Neural cell (in vitro differentiated cells): ENCODE measurements around the gene AKAP6. TPM values are rescaled to one million over a fixed set of nuclear protein-coding genes. Genes with fewer than 3 reads are reported as not detected.

ENCODE experiments used
- H2AFZ ChIP-seq: fragments of 200-600, 300-800 bp; sonication (generic), shearing (Covaris generic); 2 replicates; pipeline ENCODE4 v1.6.0; 2014; ENCODE audit warnings: low read depth, mild to moderate bottlenecking, antibody characterized with exemption, low read length, moderate library complexity
- H3F3A ChIP-seq: fragments of 200-600 bp; shearing (Covaris generic); 2 replicates; pipeline ENCODE4 v1.6.1; 2016; ENCODE audit warnings: mild to moderate bottlenecking, moderate library complexity, mixed read lengths, antibody characterized with exemption, low read length; ENCODE audit not compliant: insufficient read depth, poor library complexity, severe bottlenecking
- H3K27ac ChIP-seq: fragments of 200-600, 300-800 bp; sonication (generic), shearing (Covaris generic); 2 replicates; pipeline ENCODE4 v1.5.1; 2014; ENCODE audit warnings: mild to moderate bottlenecking, low read length, moderate library complexity
- H3K27me3 ChIP-seq: fragments of 300-800, 200-600 bp; sonication (generic), shearing (Covaris generic); 2 replicates; pipeline ENCODE4 v1.6.0; 2014; ENCODE audit warnings: mild to moderate bottlenecking, low read depth, low read length, moderate library complexity; ENCODE audit not compliant: insufficient read depth
- H3K36me3 ChIP-seq: fragments of 300-800, 200-600 bp; sonication (generic), shearing (Covaris generic); 2 replicates; pipeline ENCODE4 v1.5.1; 2014; ENCODE audit warnings: mild to moderate bottlenecking, antibody characterized with exemption, low read length, moderate library complexity; ENCODE audit not compliant: insufficient read depth
- H3K4me2 ChIP-seq: fragments of 300-800, 200-600 bp; sonication (generic), shearing (Covaris generic); 2 replicates; pipeline ENCODE4 v1.6.0; 2014; ENCODE audit warnings: mild to moderate bottlenecking, low read length
- H3K4me3 ChIP-seq: fragments of 300-800, 200-600 bp; sonication (generic), shearing (Covaris generic); 2 replicates; pipeline ENCODE4 v1.5.1; 2014; ENCODE audit warnings: mild to moderate bottlenecking, low read length, moderate library complexity
- H3K79me2 ChIP-seq: fragments of 200-600 bp; shearing (Covaris generic); replicated peaks from 2 replicates; pipeline ENCODE4 v1.6.0; 2014; ENCODE audit warnings: mild to moderate bottlenecking, low read length, moderate library complexity; ENCODE audit not compliant: insufficient read depth
- H3K9ac ChIP-seq: fragments of 300-800, 200-600 bp; sonication (generic), shearing (Covaris generic); 2 replicates; pipeline ENCODE4 v1.6.1; 2016; ENCODE audit warnings: mild to moderate bottlenecking, low read length, mixed read lengths
- H3K9me2 ChIP-seq: fragments of 200-600 bp; shearing (Covaris generic); 2 replicates; pipeline ENCODE4 v1.6.1; 2016; ENCODE audit warnings: mild to moderate bottlenecking, low read length, mixed read lengths; ENCODE audit not compliant: insufficient read depth
- H3K9me3 ChIP-seq: fragments of 200-600, 300-800 bp; sonication (generic), shearing (Covaris generic); 2 replicates; pipeline ENCODE4 v1.6.1; 2016; ENCODE audit warnings: mild to moderate bottlenecking, mixed run types, low read length, moderate library complexity, mixed read lengths
- H4K20me1 ChIP-seq: fragments of 200-600 bp; shearing (Covaris generic); 2 replicates; pipeline ENCODE4 v1.6.1; 2016; ENCODE audit warnings: mild to moderate bottlenecking, mixed run types; ENCODE audit not compliant: insufficient read depth
- CTCF ChIP-seq: fragments of 450-650 bp; IDR thresholded peaks from 2 replicates; pipeline ENCODE4 v1.5.1; 2014; ENCODE audit warnings: antibody characterized with exemption, mild to moderate bottlenecking, moderate library complexity; ENCODE audit not compliant: poor library complexity, severe bottlenecking
- EP300 ChIP-seq: fragments of 450-650 bp; conservative IDR thresholded peaks from 2 replicates; pipeline ENCODE4 v1.6.1; 2014; ENCODE audit warnings: antibody characterized with exemption, mild to moderate bottlenecking, moderate library complexity; ENCODE audit not compliant: poor library complexity, severe bottlenecking
- EZH2 ChIP-seq: fragments of 200-600, 300-800 bp; shearing (Covaris generic), sonication (generic); IDR thresholded peaks from 2 replicates; pipeline ENCODE4 v1.6.1; 2014; ENCODE audit warnings: antibody characterized with exemption, low read length, borderline replicate concordance, mild to moderate bottlenecking; ENCODE audit not compliant: insufficient read depth, poor library complexity, severe bottlenecking
- MXI1 ChIP-seq: fragments of 450-650 bp; conservative IDR thresholded peaks from 2 replicates; pipeline ENCODE4 v1.6.1; 2014; ENCODE audit warnings: antibody characterized with exemption, mild to moderate bottlenecking; ENCODE audit not compliant: poor library complexity, severe bottlenecking
- POLR2AphosphoS5 ChIP-seq: IDR thresholded peaks from 2 replicates; pipeline ENCODE4 v1.6.1; 2012
- RAD21 ChIP-seq: fragments of 450-650 bp; conservative IDR thresholded peaks from 2 replicates; pipeline ENCODE4 v1.6.1; 2014; ENCODE audit warnings: antibody characterized with exemption, mild to moderate bottlenecking, moderate library complexity
- REST ChIP-seq: IDR thresholded peaks from 2 replicates; pipeline ENCODE4 v1.6.1; 2012; ENCODE audit warnings: borderline replicate concordance
- SMC3 ChIP-seq: fragments of 450-650 bp; conservative IDR thresholded peaks from 2 replicates; pipeline ENCODE4 v1.6.1; 2014; ENCODE audit warnings: antibody characterized with exemption, mild to moderate bottlenecking, moderate library complexity; ENCODE audit not compliant: poor library complexity
- TAF1 ChIP-seq: IDR thresholded peaks from 2 replicates; pipeline ENCODE4 v1.6.1; 2012; ENCODE audit warnings: low read depth
- polyA plus RNA-seq: library from polyadenylated mRNA; depleted of rRNA; stranded (reverse); fragments of >200 nt; gene quantifications from 2 replicates; pipeline ENCODE4 v1.2.3, GENCODE V29; 2014

The AKAP6 gene
- polyA plus RNA-seq, 1 donor from 2014 or later: 15.8 TPM

- no peak overlapping the region for H3K4me2 ChIP-seq
- H3K9me2 ChIP-seq: no peaks in the 10 kb centered on the region
- H3K36me3 ChIP-seq: no peaks in the 10 kb centered on the region
- H3K79me2 ChIP-seq: no peaks in the 10 kb centered on the region
- H3K27me3 ChIP-seq: no peaks in the 10 kb centered on the region
- H3K9ac ChIP-seq: no peak overlapping the region
- H4K20me1 ChIP-seq: no peaks in the 10 kb centered on the region
- no peaks in the 10 kb centered on the region for H3F3A ChIP-seq
- no peak overlapping the region for H3K4me3 ChIP-seq
- no peak overlapping the region for H2AFZ ChIP-seq
- no peak overlapping the region for H3K27ac ChIP-seq
- H3K9me3 ChIP-seq: no peaks in the 10 kb centered on the region
- no peak for TF ChIP-seq POLR2AphosphoS5
- no peak for TF ChIP-seq RAD21
- no peak for TF ChIP-seq TAF1
- TF ChIP-seq EP300: no peak
- TF ChIP-seq MXI1: no peak
- no peak for TF ChIP-seq EZH2
- TF ChIP-seq CTCF: no peak
- no peak for TF ChIP-seq REST
- no peak for TF ChIP-seq SMC3
Observed at GRCh38 chr14:32307881-32308582, 21.1 kb upstream of the AKAP6 start.

GRCh38 chr14:32310876-32311275, 18.2 kb upstream of the AKAP6 start:
- TF ChIP-seq TAF1 (no peak), EZH2 (no peak), RAD21 (no peak), SMC3 (no peak), MXI1 (no peak), CTCF (no peak), POLR2AphosphoS5 (no peak), REST (no peak), EP300 (no peak)
- no peaks in the 10 kb centered on the region for H3K36me3 ChIP-seq
- no peaks in the 10 kb centered on the region for H3F3A ChIP-seq
- H4K20me1 ChIP-seq: no peaks in the 10 kb centered on the region
- no peak overlapping the region for H3K4me2 ChIP-seq
- no peaks in the 10 kb centered on the region for H3K79me2 ChIP-seq
- H3K27ac ChIP-seq: no peak overlapping the region
- H3K9me3 ChIP-seq: no peaks in the 10 kb centered on the region
- H3K9ac ChIP-seq: no peak overlapping the region
- H3K4me3 ChIP-seq: no peak overlapping the region
- no peaks in the 10 kb centered on the region for H3K27me3 ChIP-seq
- H2AFZ ChIP-seq: no peak overlapping the region
- no peaks in the 10 kb centered on the region for H3K9me2 ChIP-seq
